HG02938 (cell line): ENCODE measurements around the gene NR4A2.
"Not testable (repeated sequence)": the region's sequence is repeated elsewhere in the genome, so short reads cannot be mapped to it uniquely, and the experiment has no call there.

Experiments used
- ATAC-seq: cut with Tn5 transposase; IDR thresholded peaks from one replicate; pipeline ENCODE4 v1.9.1; 2021; ENCODE audit warnings: mild to moderate bottlenecking, moderate library complexity; ENCODE audit not compliant: unreplicated experiment

NR4A2 gene

DNA sequence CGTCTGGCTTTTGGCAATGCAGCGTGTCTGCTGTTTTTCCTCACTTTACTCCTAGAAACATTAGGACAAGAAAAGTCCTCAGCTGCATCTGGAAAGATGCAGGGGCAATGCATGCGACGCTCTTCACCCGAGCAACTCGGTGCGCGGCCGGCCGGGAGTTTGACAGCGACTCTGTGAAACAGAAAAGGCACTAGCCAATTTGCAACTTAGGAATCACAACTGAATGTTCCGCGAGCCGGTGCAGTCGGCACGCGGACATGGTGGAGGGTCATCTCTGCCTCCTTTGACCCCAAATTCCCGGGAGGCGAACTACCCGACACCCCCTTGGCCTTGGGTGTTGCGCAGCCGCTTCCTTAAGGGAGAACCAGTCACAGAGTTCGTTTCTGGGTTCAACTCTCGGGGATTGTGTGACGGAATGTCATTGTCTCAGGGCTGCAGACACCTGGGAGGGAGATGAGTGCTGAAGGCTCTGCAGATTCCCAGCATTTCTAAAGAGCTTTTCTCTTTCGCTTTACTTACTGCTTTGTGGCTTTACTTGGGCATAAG lies 9.8 kb downstream of the NR4A2 start:
- ATAC-seq: no peak

DNA sequence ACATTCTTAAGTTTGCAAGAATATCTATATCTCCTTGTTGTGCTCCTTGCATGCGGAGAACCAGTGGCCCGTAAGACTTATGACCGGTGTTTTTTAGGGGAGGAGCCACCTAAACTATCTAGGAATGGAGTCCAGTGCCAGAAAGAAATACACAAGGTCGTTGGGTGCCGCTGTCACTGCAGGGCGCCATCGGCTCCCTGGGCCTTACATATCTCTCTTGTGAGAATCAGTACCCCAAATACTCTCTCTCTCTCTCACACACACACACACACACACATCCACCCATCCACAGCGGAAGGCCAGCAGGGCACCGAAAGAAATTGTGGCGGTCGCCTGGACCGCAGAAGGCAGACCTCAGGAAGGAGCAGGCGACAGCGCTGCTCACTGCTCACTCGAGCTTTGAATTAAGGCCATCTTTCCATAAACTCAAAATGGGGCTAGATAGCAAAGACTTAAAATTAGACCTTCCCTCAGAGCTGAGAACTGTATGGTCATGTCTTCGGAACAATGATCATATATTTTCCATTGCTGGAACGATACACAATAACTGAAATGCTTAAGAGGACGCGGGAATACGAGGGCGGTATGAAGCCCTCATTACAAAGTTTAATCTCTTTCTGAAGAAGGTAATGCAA lies 10.4 kb downstream of the NR4A2 start:
- no peak for ATAC-seq

DNA sequence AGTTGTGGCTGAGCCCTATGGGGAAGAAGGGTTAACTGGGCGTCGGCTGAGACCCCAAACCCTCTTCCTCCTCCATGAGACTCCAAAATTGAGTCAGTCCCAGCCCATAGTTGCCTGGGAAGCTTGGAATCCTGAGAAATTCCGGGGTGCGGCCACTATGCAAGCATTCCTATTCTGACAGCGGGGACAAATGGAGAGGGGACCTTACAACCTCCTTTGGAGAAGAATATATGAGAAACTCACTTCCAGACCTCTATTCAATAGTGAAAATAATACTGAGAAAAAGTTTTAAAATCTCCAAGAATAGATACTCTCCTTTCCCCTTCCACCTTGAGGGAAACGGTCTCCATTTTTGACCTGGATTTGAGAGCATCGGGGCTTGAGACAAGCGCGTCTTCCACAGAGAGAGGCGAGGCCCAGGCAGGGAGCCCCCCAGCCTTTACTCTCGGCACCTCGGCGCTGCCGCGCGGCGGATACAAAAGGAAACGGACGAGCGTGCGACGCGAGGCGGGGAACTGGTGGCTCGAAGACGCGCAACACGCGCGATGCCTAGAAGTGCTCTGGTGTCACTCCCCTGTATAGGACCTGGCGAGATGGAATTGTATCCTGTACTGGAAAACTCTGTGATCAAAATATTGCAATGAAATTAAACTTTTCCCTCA lies 11.1 kb downstream of the NR4A2 start:
- ATAC-seq: peak; percentile 34

DNA sequence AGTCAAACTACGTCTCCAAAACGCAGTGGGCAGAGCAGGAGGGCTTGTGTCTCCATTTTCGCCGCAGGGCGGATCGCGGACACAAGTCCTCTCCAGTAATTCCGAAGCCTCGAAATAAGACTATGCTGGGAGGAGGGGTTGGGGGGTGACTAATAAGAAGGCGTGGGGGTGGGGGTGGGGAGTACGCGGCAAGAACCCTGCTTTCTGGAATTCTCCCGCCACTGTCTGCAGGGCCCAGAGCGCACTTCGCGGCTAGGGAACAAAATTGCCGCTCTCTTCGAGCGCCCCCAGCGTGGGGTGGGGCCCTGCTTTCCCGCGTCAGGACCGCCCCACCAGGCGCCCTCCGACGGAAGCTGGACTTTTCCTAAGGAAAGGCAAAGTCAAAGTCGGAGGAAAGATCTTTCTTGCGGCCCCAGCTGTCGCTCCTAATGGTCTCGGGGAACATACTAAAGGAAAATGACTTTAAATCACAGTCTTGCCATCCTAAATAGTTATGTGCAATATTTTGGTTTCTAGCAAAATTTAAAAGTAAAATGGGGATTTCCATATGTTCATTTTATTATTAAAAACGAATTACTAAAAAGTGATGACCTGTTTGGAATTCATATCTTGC lies 11.9 kb downstream of the NR4A2 start:
- ATAC-seq: no peak

- ATAC-seq: no peak
Measured at GRCh38 chr2:156319811-156320485, 12.6 kb downstream of the NR4A2 start.

GRCh38 chr2:156317631-156318030 lies 14.9 kb downstream of the NR4A2 start:
- ATAC-seq: no peak

GRCh38 chr2:156311976-156312375 lies 20.5 kb downstream of the NR4A2 start:
- no peak for ATAC-seq

DNA sequence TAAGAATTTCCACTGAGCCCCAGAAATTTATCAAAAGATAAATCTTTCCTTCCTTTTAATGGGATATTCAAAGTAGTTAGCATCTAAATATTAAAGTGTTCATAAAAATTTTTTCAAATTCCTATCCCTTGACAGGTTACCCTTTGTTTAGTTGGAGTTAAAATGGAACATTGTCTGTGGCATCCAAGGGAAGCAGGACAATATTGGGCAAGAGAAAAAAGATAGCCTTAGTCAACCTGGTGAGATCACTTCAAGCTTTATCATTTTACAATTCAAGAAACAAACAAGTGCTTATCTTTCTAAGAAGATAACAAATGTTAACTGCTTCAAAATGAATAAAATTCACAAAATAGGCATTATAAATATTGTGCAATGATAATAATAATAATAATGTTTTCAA lies 21.7 kb downstream of the NR4A2 start:
- ATAC-seq: no peak

- ATAC-seq: no peak
Measured at GRCh38 chr2:156309917-156310316, 22.6 kb downstream of the NR4A2 start.

DNA sequence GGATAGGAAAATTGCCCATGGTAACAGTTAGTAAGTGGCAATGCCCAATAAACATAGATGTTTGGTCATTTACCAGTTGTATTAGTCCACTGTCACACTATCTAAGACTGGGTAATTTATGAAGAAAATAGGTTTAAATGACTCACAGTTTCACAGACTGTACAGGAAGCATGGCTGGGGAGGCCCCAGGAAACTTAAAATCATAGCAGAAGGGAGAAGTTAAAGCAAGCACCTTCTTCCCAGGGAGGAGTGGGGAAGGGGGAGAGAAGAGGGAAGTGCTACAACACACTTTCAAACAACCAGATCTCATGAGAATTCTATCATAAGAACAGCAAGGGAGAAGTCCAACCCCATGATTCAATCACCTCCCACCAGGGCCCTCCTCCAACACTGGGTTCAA lies 23.4 kb downstream of the NR4A2 start:
- peak; percentile 70 for ATAC-seq

- no peak for ATAC-seq
Measured at GRCh38 chr2:156306821-156307220, 25.7 kb downstream of the NR4A2 start.

GRCh38 chr2:156305121-156305520 lies 27.4 kb downstream of the NR4A2 start:
- ATAC-seq: no peak

- ATAC-seq: no peak
Measured at GRCh38 chr2:156300337-156300736, 32.2 kb downstream of the NR4A2 start.

DNA sequence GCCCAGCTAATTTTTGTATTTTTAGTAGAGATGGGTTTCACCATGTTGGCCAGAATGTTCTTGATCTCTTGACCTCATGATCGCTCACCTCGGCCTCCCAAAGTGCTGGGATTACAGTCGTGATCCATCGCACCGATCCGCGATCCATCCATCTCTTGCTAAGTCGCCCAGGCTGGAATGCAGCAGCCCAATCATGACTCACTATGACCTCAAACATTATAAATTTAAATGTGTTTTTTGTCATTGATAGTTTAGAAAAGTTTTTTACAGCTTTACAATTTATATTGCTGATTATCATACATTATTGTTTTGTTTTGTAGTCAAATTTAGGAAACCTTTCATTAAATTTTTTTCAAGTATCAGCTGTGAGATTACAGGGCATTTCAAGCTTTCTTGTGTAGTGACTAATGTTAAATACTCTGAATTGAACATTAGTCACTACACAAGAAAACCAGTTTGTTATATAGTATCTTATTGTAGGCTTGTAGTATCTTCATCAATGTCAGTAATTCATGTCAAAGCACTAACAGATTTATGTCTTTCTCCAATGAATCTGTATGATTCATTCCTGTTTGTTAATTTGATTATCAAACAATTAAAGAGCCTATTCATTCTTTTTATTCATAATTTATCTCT lies 37.5 kb downstream of the NR4A2 start:
- ATAC-seq: no peak

GRCh38 chr2:156293382-156293781 lies 39.1 kb downstream of the NR4A2 start:
- not testable (repeated sequence) for ATAC-seq

DNA sequence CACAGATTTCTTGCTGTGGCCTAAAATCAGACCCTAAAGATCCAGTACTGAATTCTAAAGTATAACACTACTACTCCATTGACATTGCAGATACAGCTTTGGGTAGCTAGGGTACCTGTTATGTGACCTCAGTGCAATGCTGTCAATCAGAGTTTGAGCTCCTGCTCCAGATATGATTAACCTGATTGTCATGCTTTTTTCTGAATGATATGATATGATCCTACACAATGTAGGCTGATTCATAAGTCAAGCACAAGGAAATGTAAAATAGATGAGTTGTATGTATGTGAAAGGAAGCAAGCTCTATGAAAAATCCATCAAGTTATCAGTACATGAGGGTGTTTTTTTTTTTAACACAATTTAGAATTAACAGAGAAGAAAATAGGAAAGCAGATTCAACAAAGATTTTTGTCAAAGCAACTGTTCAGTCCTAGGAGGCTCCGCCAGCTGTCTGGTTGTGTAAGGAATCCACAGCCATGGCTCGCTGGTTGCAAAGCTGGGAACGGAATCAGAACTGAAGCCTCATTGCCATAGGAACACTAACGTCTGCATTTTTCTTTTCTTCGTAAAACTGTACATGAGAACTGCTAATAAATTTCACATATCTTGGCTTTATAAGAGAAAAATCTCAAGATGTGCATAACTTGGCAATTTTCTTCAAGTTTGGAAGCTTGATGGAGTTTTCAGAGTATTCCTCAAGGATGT lies 52.9 kb downstream of the NR4A2 start:
- ATAC-seq: no peak
